DLD1 (cell line): ENCODE measurements around the gene PDE8B.

Source experiments
- in situ Hi-C: cut with HindIII; loops from 2 replicates; pipeline ENCODE4 v1.10.0; 2017; ENCODE audit warnings: low sequenced_read_pairs

PDE8B gene

GRCh38 chr5:77316871-77317661 is 106.6 kb downstream of the PDE8B start:
- in situ Hi-C loops, result no loop called here

DNA sequence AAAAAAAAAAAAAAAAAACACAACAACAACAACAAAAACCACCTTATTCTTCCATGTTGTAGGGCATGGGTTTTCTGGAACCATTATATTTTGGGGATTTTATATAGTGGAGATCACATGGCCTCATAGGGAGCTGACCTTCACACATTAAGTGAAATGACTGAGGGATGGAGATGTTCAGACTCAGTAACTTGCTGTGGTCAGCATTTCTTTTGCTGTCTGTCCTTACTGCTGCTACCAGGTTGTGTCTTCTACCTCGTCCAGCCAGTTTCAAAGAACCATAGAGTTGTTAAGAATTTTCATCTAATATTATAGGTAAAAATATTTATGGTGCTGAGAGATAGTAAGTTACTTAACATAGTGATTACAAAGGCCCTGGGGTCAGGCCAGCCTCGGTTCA is 107.6 kb downstream of the PDE8B start:
- in situ Hi-C loops, result no loop called here

GRCh38 chr5:77319117-77319804 is 108.8 kb downstream of the PDE8B start:
- in situ Hi-C loops, result no loop called here

DNA sequence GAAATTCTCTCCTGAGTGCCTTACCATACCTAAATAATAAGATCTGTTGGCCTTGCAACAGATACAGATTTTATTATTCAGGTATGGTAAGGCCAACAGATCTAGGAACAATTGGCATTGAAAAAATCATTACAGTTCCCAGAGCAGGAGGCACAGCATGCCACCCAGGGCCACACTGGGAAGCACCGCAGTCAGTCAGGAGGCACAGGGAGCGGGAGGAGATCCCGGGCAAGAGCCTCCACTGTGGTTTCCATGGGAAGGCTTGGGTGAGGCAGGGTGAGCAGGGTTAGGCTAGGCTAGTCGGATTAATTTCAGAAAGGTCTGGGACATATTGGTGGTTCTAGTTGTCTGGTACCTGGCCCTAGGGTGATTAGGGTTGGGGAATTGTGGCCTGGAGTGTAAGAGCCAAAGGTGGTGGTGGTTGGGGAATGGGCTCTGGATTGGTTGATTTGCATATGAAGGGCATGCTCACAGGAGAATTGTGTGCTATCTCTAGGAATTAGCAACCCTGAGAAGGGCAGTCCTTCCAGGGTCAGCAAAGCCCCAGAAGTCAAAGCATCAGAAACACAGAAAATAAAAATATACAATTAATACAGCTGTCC is 111.4 kb downstream of the PDE8B start:
- in situ Hi-C loops, result no loop called here

GRCh38 chr5:77322406-77322805 is 111.9 kb downstream of the PDE8B start:
- in situ Hi-C loops, result no loop called here

DNA sequence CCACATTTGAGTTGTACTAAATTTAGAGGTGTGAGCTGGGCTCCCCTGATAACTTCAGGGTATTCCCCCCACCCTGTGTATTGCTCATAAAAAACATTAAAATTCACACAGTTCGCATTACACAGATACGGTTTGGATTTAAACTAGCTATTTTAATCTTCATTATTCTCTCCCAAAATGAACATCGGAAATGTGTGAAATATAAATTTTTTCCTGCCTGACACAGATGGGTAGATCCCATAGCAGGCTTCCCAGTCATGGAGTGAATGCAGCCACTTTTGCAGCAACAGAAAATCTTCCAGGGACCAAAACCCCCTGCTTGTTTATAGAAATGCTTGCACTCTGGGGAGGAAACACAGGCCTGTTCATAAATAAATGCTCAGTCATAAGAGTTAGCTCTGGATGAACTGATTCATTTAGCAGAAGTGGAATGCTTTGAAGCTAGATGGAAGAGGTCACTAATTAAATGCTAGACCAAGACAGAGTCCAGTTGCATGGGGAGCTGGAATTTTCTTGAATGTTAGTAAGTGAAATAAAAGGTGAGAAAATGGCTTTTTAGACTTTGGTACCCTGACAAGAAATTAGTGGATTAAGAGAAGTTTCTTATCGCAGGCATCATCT is 115.6 kb downstream of the PDE8B start:
- in situ Hi-C loops, result no loop called here

DNA sequence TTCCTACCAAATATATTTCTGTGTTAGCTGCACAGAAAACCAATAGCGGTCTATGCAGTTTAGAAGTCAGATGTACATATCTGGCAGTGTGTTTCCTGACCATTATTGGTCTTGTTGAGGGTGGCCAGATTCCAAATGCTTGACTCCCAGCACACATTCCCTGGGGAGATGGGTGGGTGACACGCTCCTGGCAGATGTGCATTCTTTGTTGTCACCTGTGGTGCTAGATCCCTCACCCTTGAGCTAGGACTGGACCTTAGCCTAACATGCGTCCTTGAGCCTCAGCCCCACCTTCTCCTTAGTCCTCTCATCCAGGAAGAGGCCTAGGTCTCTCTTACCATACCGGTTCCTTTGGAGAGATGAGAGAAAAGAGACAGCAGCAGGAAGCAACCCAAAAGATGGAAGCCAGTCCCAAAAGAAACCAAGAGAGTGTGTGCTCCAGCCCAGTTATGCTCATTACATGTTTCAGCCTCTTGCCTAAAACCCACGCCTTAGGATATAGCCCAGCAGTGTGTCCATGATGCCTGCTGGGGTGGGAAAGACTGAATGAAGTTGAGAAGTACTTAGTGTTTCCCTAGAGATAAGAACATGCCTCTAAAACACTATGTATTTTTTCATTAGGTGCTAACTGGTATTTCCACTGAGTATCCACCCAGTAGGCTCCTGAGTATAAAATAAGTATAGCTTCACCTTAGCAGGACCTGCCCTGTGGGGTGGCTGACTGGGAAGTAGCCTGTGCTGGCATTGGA is 116.7 kb downstream of the PDE8B start:
- in situ Hi-C loops, result no loop called here

DNA sequence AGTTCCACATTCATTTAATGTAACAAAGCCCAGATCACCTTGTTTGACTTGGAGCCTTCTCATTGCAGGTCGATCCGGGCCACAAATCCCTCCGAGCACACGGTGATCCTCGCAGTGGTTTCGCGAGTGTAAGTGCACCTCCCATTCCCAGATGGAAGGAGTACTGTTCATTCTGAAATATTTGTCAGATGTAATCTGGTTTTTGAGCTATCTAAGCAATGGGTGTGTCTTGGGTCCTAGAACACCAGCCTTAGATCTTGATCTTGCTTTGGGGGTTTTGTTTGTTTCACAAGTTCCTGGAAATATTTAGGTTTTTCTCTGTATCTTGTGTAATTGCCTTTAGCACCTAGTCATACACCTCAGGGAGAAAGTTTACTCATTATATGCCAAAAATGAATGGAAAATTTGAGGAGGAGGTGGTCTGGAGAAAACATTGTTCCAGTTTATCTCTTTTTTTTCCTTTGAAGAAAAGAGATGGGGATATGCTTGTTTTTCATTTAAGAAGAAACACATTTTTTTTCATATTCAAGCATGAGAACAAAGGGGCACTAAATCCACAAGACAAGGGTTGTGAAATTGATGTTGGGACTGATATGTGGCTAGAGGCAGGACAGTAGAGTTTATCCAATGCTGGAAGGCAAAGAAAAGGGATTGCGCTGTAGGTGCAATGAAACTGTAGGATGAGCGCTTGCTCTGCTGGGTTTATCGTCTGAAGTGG is 118.6 kb downstream of the PDE8B start:
- in situ Hi-C loops, result no loop called here

DNA sequence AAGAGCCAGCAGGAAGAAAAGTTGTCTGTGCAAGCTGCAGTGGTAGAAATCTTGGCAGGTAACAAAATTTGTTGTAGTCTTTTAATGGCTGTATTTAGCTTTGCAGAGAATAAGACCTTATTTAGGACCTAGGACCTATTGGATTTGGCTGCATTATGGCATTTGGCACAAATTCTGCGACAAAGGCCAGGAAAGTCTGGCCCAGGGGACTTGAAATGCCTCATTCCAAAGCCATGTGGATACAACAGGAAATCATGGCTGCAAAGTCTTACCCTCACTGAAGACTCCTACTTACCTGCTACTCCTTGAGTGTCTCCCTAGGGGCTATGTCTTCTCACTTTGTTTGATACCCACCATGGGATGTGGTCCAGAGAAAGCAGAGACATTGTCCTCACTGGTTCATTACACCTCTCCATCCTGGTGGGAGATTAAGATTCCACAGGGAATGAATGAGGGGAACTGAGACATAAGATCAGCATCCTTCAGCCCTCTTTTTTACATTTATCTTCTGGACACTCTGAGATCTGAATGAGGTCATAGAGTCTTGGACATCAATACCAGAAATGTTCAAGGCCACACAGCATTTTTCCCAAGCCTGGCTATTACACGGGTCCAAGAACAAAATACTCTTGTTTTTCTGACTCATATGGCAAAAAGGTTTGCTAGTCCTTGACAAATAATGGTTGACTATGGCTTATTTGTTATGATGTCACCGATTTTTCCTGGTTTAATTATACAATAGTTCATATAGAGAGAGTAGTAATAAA is 119.4 kb downstream of the PDE8B start:
- in situ Hi-C loops, result no loop called here

DNA sequence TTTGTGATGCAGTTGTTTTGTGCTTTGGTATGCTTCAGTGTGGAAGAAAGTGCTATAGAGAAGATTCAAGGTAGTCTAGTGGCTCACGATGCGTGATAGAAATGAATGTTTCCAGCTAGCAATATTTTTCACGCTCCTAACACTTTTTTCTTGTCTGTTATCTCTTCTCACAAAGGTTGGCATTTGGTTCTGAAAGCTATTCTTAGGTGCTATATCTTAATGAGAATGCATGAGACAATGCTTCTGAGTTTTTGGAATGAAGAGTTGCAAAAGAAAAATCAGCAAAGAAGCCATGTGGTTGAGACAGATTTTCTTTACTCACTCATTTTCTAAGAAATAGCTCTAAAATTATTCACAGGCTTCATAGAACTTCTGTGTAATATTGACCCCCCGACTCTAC is 122.6 kb downstream of the PDE8B start:
- in situ Hi-C loops, result no loop called here

DNA sequence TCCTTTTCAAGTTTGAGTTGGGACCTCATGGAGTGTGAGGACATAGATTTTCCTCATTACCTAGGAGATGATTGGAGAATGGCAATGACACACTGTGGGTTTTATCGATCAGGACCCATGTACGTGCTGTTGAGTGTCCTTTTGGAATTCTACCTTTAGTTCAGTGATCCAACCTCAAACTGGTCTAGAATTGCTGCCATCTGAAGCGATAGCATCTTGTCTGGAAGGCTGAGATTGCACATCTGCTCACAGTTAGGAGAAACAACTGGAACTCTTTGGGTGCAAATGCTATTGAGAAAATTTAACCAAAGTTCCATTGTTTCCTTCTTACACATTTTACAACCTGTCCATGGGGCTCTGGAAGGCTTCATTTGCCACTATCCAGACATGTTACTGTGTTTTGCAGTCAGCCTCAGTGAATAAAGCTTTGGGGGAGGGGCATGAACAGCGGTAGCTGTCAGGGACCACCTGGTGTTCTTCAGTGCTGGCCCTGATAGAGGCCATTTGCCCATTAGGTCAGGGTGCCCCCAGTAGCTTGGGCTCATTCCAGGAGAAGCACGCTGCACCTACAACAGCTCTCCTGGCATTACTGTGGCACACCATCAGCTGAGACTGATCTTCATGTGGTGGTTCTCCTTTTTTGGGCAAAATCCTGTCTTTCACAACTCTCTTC is 123.1 kb downstream of the PDE8B start:
- in situ Hi-C loops, result no loop called here

- in situ Hi-C loops, result no loop called here
Measured at GRCh38 chr5:77337246-77337645, 126.8 kb downstream of the PDE8B start.

DNA sequence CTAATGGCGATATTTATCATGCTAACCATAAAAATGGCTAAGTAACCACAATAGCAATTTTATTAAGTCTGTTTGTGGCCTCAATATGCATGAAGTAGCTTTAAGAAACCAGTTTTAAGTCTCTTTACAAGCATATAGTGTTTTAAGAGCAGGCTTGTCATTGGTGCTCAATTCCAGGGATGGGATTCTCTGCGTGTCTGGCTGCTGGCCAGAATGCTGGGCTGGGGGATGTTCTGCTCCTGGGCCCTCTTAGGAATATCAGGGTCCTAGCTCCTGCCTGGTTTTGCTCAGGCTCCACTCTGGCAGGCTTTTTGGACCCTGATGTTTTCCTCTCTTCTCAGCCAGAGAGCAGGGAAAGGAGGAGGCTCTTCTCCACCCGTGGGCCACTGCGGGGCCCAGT is 127.2 kb downstream of the PDE8B start:
- in situ Hi-C loops, result no loop called here

DNA sequence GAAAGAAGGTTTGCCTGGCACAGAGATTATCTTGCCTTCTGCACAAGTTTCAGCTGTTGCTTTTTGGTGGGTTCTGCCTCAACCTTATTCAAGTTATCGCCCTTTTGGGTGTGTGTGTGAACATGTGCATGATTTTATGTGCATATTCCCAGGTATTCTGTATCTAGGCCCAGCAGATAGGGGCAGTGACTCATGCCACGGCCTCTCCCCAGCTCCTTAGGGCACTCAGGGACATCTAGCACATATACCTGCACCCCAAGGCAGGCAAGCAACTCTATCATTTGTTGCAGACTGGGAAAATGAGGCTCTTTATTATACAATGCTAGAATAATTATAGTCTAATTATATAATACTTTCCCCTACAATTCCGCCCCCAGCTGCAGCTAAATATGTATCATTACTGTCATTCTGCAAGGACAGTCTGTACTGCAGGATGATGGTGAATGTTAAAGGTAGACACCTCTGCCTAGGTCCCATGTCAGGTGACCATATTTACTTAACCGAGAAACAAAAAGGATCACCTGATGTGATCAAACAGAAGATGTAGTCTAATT is 128.9 kb downstream of the PDE8B start:
- in situ Hi-C loops, result no loop called here

DNA sequence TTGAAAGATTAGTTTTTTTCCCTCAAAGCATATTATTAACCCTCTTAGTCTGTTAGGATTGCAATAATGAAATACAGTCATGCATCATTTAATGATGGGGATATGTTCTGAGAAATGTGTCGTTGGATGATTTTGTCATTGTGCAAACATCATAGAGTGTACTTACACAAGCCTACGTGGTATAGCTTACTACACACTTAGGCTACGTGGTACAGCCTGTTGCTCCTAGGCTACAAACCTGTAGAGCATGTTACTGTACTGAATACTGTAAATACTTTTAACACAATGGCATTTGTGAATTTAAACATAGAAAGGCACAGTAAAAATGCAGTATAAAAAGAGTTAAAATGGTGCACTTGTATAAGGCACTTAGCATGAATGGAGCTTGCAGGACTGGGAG is 132.7 kb downstream of the PDE8B start:
- in situ Hi-C loops, result no loop called here

- in situ Hi-C loops, result no loop called here
Measured at GRCh38 chr5:77347435-77348098, 137.1 kb downstream of the PDE8B start.

- in situ Hi-C loops, result no loop called here
Measured at GRCh38 chr5:77353251-77353650, 142.8 kb downstream of the PDE8B start.

- in situ Hi-C loops, result no loop called here
Measured at GRCh38 chr5:77354454-77354853, 144.0 kb downstream of the PDE8B start.
